Stimulated activated CD4-positive, alpha-beta T cell treated with anti-CD3 and anti-CD28 coated beads, Interleukin-15, amount 100 ng/mL, for 48 hours (primary cell): Measurements from ENCODE around the gene CNTNAP2.

Source experiments
- DNase-seq, 2 donors: peaks; one replicate each; pipeline ENCODE4 v3.0.0-alpha.2; 2020; ENCODE audit warnings: low read depth in 2 of 2

CNTNAP2 gene

DNA sequence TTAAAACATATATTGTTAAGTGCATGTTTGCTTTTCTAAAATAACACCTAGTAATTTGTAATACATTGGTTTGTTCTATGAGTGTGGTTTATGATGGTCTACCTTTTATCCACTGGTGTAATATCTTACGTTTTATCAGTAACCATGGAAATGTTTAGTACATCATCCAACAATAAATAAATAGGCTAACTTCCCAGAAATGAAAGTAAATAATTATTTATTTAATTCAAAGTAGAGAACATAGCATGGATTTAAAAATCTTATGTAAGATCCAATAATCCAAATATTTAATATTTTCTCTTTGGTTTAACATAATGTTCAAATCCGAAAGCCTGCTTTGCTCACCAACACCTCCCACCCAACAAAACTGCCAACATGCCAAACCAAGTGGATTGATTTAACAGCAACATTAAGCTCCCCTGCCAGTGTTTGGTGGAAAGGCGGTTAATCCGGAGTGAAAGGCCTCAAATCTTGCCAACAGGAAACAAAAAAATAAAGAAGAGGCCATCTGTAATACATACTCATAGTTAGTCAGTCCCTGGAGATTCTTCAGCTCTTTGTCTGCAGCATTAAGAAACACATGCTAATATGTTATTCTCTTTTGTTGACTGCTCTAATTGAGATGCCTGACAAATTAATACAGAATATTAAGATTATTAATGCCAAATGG lies 897.8 kb downstream of the CNTNAP2 start:
- DNase-seq: no peak

DNA sequence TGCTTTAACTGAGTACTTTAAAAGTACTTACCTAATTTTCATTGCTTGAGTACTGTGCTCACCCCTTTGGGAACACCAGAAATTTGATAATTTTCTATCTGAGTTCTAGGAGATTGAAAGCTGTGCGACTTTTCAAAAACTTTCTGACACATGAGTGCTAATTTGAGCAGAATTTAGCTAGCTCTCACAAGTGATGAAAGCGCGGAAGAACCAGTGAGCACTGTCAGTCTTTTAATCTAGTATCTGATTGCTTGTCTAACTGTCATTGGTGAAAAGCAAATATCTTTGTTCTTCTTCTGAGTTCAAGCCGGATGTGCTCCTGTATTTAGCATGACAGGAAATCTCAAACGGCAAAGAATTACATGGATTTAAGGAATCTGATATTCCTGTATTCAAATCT lies 899.4 kb downstream of the CNTNAP2 start:
- no peak for DNase-seq

DNA sequence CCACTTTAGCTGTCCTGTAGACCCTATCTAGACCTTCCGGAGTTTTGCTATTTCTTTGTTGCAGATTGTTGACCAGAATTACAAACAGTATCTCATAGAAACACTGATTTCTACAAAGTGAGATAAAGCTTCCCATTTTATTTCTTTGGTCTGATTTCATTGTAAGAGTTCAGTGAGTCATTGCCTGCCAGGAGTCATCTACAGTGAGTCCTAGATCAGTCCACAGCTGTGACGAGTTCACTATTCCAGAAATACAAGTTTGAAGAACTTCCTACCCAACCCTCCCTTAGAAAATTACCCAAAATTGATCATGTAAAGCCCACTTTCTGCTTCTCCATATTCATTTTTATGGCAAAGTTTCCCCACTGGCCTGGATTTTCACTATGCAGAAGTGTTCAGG lies 905.5 kb downstream of the CNTNAP2 start:
- DNase-seq: no peak

GRCh38 chr7:147023440-147023839 lies 906.8 kb downstream of the CNTNAP2 start:
- no peak for DNase-seq

GRCh38 chr7:147029953-147030352 lies 913.4 kb downstream of the CNTNAP2 start:
- DNase-seq: no peak

GRCh38 chr7:147033641-147034040 lies 917.0 kb downstream of the CNTNAP2 start:
- DNase-seq: no peak

DNA sequence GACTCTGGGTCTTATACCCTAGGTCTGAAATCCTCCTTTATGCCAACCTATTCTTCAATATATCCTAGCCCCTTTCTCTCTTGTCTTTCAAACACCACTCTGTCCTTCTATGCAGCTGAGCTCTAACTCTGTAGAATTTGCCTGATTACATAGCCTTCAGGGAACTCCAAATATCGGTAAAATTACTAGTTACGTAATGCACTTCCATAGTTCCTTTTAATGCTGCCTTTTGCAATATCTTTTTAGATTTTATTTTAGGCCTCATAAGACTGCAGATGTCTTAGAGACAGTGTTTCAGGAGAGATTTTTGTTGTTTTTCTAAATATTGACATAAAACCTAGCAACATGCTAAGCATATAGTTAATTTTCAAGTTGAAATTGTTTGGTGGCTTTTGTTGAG lies 924.8 kb downstream of the CNTNAP2 start:
- DNase-seq: no peak

DNA sequence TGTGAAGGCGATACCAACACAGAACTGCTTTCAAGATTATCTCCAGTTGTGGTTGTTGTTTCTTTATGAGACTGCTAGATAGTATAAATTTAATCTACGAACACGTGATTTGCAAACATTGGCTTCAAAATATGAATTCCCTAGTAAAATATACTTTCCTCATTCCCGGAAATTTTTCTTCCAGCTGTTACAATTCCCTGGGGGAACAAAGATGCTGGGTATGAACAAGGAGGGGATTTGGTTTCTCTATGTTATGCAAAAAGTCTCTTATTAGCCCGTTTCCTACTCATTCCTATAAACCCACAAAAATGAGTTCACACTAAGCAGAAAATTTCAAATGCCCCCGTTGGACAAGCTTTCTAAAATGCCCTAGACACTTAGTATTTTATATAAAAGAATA lies 928.3 kb downstream of the CNTNAP2 start:
- DNase-seq: no peak

GRCh38 chr7:147047696-147048095 lies 931.1 kb downstream of the CNTNAP2 start:
- no peak for DNase-seq

DNA sequence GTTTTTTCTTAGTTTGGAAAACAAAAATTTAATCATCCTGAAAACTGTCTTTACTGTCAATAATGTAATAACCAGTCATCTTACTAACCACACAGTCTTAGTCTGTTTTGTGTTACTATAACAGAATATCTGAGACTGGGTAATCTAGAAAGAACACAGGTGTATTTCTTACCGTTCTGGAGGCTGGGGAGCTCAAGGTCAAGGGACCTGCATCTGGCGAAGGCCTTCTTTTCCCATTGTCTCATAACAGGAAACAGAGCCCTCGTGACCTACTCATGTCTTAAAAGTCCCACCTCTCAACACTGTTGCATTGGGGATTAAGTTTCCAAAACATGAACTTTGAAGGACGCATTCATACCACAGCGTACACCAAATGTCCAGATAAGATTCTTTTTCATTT lies 932.3 kb downstream of the CNTNAP2 start:
- no peak for DNase-seq

GRCh38 chr7:147052818-147053217 lies 936.2 kb downstream of the CNTNAP2 start:
- DNase-seq: no peak

DNA sequence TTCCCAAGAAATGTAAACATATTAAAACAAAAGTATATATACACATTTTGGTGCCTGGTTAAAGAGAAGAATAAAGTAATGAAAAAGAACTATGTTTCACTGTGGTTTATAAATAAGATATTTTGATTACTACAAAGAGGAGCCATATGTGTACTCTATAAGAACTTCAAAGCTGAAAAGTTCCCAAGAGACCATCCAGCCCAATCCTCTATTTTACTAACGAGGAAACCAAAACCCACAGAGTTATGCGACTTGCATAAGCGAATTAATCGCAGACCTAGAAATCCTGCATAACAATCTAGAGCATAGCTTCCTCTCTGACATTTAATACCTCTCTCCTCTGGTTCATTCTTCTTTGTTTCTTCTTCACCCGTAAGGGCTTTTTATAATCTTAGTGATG lies 937.1 kb downstream of the CNTNAP2 start:
- DNase-seq: no peak

GRCh38 chr7:147060070-147060469 lies 943.5 kb downstream of the CNTNAP2 start:
- no peak for DNase-seq

- DNase-seq: no peak
These were observed 946.3 kb downstream of the CNTNAP2 start for GRCh38 chr7:147062897-147063296.

- no peak for DNase-seq
These were observed 952.2 kb downstream of the CNTNAP2 start for GRCh38 chr7:147068842-147069241.

- no peak for DNase-seq
These were observed 953.2 kb downstream of the CNTNAP2 start for GRCh38 chr7:147069771-147070170.

GRCh38 chr7:147070886-147071285 lies 954.3 kb downstream of the CNTNAP2 start:
- no peak for DNase-seq

DNA sequence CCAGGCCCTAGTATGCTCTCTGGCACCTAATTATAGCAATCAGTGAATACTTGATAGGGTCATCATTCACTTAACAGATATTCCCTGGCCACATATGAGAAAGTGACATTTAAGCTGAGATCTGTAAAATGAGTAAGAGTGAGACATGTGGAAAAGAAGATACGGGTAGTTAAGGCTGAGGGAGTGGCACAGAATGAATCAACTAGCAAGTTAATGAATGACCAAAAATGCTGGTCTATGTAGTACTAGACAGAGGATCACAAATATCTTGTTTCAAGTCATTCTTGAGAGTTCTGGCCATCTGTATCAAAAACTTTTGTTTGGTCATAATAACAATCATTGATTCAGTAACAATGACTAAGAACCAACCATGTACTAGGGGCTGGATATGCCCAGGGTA lies 954.9 kb downstream of the CNTNAP2 start:
- DNase-seq: no peak

DNA sequence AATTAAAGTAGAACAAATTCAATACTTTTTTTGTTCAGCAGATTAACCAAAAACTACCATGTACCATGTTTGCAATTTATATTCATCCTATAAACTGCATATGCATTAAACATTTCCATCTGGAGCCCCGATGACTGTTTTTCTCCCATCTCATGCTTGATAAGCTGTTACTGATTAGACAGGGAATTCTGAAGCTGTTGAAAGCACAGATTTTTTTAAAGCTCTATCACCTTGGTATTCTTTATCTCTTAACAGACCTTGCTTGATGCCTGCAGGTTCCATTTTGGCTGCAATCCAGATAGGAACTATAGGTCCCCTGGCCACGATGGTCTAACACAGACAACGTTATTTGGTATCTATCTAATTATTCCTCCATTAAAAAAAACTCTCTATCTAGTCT lies 961.7 kb downstream of the CNTNAP2 start:
- DNase-seq: no peak

DNA sequence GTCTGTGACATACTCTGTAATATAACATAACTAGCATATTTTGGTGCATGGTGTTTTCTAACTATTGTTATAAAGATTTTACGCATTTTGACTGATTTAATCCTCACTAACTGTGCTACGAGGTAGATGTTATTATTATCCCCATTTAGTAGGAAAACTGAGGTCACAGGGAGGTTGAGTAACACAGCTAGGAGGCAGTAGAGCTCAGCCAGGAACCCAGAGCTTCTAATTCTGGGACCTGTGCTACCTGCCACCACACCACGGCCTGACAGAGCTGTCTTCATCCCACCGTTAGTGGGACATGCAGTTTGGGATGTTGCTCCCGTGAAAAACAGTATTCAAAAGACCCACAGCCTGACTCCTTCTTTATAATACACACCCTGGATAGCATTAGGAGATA lies 962.5 kb downstream of the CNTNAP2 start:
- DNase-seq: no peak

GRCh38 chr7:147079921-147080420 lies 963.4 kb downstream of the CNTNAP2 start:
- DNase-seq: no peak

DNA sequence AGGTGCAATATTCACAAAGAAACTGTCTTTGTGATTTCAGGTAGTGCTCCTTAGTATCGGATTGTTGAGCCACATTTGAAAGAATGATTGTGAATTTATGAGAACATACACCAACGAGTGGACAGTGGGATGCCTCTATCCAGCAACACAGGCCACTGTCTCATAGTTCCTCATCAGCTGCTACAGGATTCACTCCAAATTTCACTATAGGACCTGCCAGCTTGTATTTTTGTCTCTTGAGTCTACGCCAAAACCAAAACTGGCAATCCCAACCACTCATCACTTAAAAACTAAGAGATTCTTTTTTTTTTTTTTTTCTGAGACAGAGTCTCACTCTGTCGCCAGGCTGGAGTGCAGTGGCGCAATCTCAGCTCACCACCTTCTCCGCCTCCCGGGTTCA lies 964.5 kb downstream of the CNTNAP2 start:
- DNase-seq: no peak

- no peak for DNase-seq
These were observed 972.5 kb downstream of the CNTNAP2 start for GRCh38 chr7:147089051-147089461.

DNA sequence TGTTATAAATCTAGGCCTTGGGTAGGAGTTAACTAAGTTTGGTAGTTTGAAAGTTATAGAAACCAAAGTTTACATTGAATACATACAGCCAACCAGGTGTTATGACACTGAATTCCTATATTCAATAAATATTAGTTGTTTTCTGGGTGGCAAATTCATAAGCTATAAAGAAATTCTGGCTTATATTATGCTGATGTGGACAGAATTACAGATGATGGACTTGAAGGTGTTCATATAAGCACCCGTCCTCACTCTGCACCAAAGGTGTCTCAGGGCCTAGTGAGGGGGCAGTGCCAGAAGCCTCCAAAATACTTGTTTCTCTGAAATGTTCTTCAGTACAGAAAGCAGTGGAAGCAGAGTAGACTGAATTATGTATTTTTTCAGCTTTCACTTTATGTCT lies 973.0 kb downstream of the CNTNAP2 start:
- DNase-seq: no peak
